OCI-LY1 (cell line): ENCODE data around the gene SLC37A4.

Source experiments
- EZH2 ChIP-seq: fragments of 200-600 bp; sonication (generic), shearing (Covaris generic); IDR thresholded peaks from 2 replicates; pipeline ENCODE4 v1.8.0; 2017; ENCODE audit warnings: borderline replicate concordance, mixed run types, mild to moderate bottlenecking, antibody characterized with exemption, low read length, moderate library complexity, mixed read lengths
- TF ChIP-seq, protein P1 (sequence below): fragments of 200-600 bp; sonication (generic), shearing (Covaris generic); IDR thresholded peaks from 2 replicates; pipeline ENCODE4 v1.5.1; 2017; ENCODE audit warnings: mild to moderate bottlenecking, antibody characterized with exemption, low read length, moderate library complexity, mixed read lengths

GRCh38 chr11:118984825-118985224 lies 45.9 kb downstream of the SLC37A4 start:
- TF ChIP-seq EZH2, result no peak
- TF ChIP-seq, protein P1, sequence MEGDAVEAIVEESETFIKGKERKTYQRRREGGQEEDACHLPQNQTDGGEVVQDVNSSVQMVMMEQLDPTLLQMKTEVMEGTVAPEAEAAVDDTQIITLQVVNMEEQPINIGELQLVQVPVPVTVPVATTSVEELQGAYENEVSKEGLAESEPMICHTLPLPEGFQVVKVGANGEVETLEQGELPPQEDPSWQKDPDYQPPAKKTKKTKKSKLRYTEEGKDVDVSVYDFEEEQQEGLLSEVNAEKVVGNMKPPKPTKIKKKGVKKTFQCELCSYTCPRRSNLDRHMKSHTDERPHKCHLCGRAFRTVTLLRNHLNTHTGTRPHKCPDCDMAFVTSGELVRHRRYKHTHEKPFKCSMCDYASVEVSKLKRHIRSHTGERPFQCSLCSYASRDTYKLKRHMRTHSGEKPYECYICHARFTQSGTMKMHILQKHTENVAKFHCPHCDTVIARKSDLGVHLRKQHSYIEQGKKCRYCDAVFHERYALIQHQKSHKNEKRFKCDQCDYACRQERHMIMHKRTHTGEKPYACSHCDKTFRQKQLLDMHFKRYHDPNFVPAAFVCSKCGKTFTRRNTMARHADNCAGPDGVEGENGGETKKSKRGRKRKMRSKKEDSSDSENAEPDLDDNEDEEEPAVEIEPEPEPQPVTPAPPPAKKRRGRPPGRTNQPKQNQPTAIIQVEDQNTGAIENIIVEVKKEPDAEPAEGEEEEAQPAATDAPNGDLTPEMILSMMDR, result no peak
